Uterus (tissue), 4 donors: ENCODE results near the gene REG3A. TPM values are rescaled to one million over a fixed set of nuclear protein-coding genes. Genes with fewer than 3 reads are reported as not detected.

Experiments used
- DNase-seq, 2 donors: peaks; one replicate each; pipeline ENCODE4 v3.0.0-alpha.2; 2019 to 2020
- H3K27ac ChIP-seq, 2 donors: fragments of 200-600 bp; sonication (generic); 1 replicate in 1 of 2; 2 replicates in 1 of 2; pipeline ENCODE4 v1.5.1; 2016 to 2018
- H3K27me3 ChIP-seq, 2 donors: fragments of 200-600 bp; sonication (generic); one replicate each; pipeline ENCODE4 v1.5.1; 2018 to 2019; ENCODE audit warnings: control low read depth in 1 of 2
- H3K36me3 ChIP-seq, 2 donors: fragments of 200-600 bp; sonication (generic); one replicate each; pipeline ENCODE4 v1.5.1; 2019; ENCODE audit warnings: control low read depth in 1 of 2
- H3K4me1 ChIP-seq, 2 donors: fragments of 200-600 bp; sonication (generic); one replicate each; pipeline ENCODE4 v1.5.1; 2018 to 2019; ENCODE audit warnings: control low read depth in 1 of 2
- H3K4me3 ChIP-seq, 2 donors: fragments of 200-600 bp; sonication (generic); 1 replicate in 1 of 2; 2 replicates in 1 of 2; pipeline ENCODE4 v1.5.1; 2018 to 2019; ENCODE audit warnings: mild to moderate bottlenecking in 1 of 2
- H3K9me3 ChIP-seq, 2 donors: fragments of 200-600 bp; sonication (generic); one replicate each; pipeline ENCODE4 v1.5.1; 2019; ENCODE audit warnings: control low read depth in 1 of 2
- POLR2A ChIP-seq, 2 donors: fragments of 450-650 bp; IDR thresholded peaks; one replicate each; pipeline ENCODE4 v1.6.1; 2016; ENCODE audit warnings: antibody characterized with exemption in 2 of 2, mild to moderate bottlenecking in 1 of 2, moderate library complexity in 1 of 2
- intact Hi-C: fragments of 100-400 bp; cut with DNase I; formaldehyde crosslinking; loops from one replicate; pipeline ENCODE4 v1.15.1; 2023; ENCODE audit warnings: low total_unique reads
- total RNA-seq, 4 donors: library from RNA; depleted of rRNA in 3 of 4; stranded (reverse); fragments of >200 nt in 3 of 4; gene quantifications; one replicate each; pipeline versions ENCODE4 v1.1.0 to v1.2.4, GENCODE V29; 2014 to 2023
- TF ChIP-seq, protein P1 (sequence below), 4 experiments: fragments of 200-600 bp in 2 of 4; fragments of 450-650 bp in 2 of 4; sonication (generic) in 2 of 4; IDR thresholded peaks; one replicate each; pipeline ENCODE4 v1.5.1; 2016 to 2019; ENCODE audit warnings: antibody characterized with exemption in 4 of 4, mild to moderate bottlenecking in 2 of 4, moderate library complexity in 1 of 4
- donor health status: DM: yes; HTN: yes; CAD: no.

Gene REG3A
- total RNA-seq: not detected

DNA sequence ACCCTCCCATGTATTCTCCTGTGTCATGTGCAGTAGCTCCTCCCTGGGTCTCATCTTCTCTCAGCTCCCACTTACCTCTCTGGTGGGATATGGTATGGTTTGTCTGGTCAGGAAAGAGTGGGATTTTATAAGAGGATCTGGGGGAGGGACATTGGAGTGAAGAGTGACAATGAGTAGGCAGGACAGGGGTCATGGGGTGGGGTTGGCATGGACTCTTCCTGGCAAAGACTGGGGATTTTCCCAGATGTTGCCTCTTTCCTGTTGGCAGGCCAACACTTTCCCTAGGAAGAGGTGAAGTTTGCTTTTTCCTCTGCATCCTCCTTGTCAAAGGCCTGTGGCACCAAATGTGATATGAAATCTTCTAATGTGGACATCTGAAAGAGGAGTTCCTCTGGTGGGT, at the start of gene REG3A:
REG3A (minus strand) TSS at position 101 of the 400 bp plus-strand sequence. CDS start 348 bp downstream, outside the sequence.
- DNase-seq: no peak
- Histone ChIP-seq H3K4me3 (no peak within 1 kb of the TSS), H3K27me3 (no peaks in the 10 kb centered on the region)

DNA sequence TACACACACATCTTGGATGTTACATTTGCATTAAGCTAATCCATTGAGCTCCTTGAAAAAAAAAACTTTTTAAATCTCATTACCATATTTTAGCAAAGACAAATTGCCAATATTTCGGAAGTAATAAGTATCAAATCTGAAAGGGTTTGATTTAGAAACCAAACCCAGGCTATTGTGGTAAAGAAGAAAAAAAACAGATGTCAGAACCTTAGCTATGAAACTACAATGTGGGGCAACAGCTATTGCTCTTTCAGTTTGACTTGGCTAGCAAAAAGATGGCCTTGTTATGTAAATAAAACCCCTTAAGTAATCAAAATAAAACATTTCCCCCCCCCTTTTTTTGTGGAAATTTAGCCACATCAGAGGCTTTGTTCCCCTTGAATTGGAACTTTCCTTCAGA, 41.2 kb upstream of the REG3A start:
- H3K27me3 ChIP-seq: no peaks in the 10 kb centered on the region
- DNase-seq: no peak
- H3K4me1 ChIP-seq: no peaks in the 10 kb centered on the region
- H3K9me3 ChIP-seq: no peaks in the 10 kb centered on the region
- intact Hi-C loops: no loop called here
- no peak overlapping the region for H3K27ac ChIP-seq
- H3K36me3 ChIP-seq: no peaks in the 10 kb centered on the region
- TF ChIP-seq, protein P1, sequence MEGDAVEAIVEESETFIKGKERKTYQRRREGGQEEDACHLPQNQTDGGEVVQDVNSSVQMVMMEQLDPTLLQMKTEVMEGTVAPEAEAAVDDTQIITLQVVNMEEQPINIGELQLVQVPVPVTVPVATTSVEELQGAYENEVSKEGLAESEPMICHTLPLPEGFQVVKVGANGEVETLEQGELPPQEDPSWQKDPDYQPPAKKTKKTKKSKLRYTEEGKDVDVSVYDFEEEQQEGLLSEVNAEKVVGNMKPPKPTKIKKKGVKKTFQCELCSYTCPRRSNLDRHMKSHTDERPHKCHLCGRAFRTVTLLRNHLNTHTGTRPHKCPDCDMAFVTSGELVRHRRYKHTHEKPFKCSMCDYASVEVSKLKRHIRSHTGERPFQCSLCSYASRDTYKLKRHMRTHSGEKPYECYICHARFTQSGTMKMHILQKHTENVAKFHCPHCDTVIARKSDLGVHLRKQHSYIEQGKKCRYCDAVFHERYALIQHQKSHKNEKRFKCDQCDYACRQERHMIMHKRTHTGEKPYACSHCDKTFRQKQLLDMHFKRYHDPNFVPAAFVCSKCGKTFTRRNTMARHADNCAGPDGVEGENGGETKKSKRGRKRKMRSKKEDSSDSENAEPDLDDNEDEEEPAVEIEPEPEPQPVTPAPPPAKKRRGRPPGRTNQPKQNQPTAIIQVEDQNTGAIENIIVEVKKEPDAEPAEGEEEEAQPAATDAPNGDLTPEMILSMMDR (IDR thresholded peaks at IDR 0.05): no peak
- TF ChIP-seq POLR2A (IDR thresholded peaks at IDR 0.05): no peak
- H3K4me3 ChIP-seq: no peak overlapping the region

More for the DNA sequence above, at the start of gene REG3A:
- no peak for TF ChIP-seq POLR2A (IDR thresholded peaks at IDR 0.05)
- TF ChIP-seq, protein P1 (IDR thresholded peaks at IDR 0.05): no peak
- H3K36me3 ChIP-seq: no peaks in the 10 kb centered on the region
- H3K4me1 ChIP-seq: no peaks in the 10 kb centered on the region
- H3K9me3 ChIP-seq: no peaks in the 10 kb centered on the region
- no peak within 1 kb of the TSS for H3K27ac ChIP-seq
- intact Hi-C loops: no loop called here

DNA sequence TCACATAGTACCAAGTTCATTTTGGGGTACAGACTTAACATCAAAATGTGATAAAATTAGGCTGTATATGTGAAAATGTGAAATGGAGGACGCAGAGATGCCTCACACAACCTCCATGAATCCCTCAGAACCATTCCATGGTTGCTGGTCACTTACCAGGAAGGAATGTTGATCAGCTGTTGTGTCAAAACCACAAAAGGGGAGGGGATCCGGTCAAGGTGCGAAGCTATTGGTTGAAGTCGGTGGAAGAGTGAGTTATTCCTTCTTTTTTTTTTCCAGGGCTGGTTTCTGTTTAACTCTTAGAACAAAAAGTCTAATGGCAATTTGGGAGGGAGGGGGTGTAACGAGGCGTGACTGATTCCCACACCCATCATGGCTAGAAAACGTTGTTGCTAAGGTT, 32.3 kb upstream of the REG3A start:
- no peaks in the 10 kb centered on the region for H3K27me3 ChIP-seq
- H3K9me3 ChIP-seq: no peaks in the 10 kb centered on the region
- H3K27ac ChIP-seq: no peak overlapping the region
- DNase-seq: no peak
- TF ChIP-seq, protein P1 (IDR thresholded peaks at IDR 0.05): no peak
- TF ChIP-seq POLR2A (IDR thresholded peaks at IDR 0.05): no peak
- intact Hi-C loops: no loop called here
- no peaks in the 10 kb centered on the region for H3K36me3 ChIP-seq
- no peak overlapping the region for H3K4me3 ChIP-seq
- H3K4me1 ChIP-seq: no peaks in the 10 kb centered on the region

DNA sequence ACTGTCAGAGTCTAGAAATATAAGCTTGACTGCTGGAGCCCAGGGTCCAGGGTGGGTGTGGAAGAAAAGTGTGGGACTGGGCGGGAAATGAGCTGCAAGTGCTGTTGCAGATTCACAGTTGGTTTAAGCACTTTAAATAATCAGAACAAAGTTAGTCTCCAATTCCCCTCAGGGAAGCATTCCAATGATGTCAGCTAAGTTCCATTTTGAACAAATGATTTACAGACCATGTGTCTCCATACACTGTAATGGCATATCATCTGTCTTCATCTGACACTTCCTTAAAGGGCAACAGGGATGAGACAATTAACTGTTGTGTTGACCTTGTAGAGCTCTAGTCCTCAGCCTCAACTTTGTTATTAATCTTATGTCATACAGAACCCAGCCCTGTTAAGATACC, 31.5 kb upstream of the REG3A start:
- intact Hi-C loops: no loop called here
- TF ChIP-seq POLR2A (IDR thresholded peaks at IDR 0.05): no peak
- TF ChIP-seq, protein P1 (IDR thresholded peaks at IDR 0.05): no peak
- Histone ChIP-seq H3K36me3 (no peaks in the 10 kb centered on the region), H3K27me3 (no peaks in the 10 kb centered on the region), H3K9me3 (no peaks in the 10 kb centered on the region), H3K4me1 (no peaks in the 10 kb centered on the region), H3K4me3 (no peak overlapping the region), H3K27ac (no peak overlapping the region)
- DNase-seq: no peak

DNA sequence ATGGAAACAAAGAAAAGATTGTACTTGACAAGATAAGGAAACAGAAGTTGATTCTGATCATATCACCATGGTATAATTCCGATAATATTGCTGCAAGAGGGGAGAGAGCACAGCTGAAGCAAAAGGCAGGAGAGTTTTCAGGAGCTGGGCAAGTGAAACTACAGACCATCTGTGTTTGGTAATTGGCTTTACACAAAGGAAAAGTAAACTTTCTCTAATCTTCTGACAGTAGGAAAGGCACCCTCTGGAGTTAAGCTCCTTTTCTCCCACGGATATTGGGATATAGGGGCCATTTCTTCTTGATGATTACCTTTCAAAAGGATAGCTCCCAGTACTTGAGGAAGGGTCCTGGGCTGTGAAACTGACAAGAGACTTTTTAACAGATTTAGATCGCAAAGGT, 29.9 kb upstream of the REG3A start:
- TF ChIP-seq, protein P1 (IDR thresholded peaks at IDR 0.05): no peak
- no peak for TF ChIP-seq POLR2A (IDR thresholded peaks at IDR 0.05)
- intact Hi-C loops: no loop called here

More for the DNA sequence above, 29.9 kb upstream of the REG3A start:
- H3K9me3 ChIP-seq: no peaks in the 10 kb centered on the region
- no peaks in the 10 kb centered on the region for H3K4me1 ChIP-seq
- H3K36me3 ChIP-seq: no peaks in the 10 kb centered on the region
- DNase-seq: no peak
- H3K4me3 ChIP-seq: no peak overlapping the region
- no peak overlapping the region for H3K27ac ChIP-seq
- no peaks in the 10 kb centered on the region for H3K27me3 ChIP-seq
